HFFc6 (cell line): ENCODE measurements around the gene KRT82. TPM values are rescaled to one million over a fixed set of nuclear protein-coding genes. Genes with fewer than 3 reads are reported as not detected.

Experiments
- DNase-seq: peaks from one replicate; pipeline ENCODE4 v3.0.0-alpha.2; 2018
- H3K27ac Mint-ChIP-seq: 2 replicates; pipeline ENCODE4 v1.8.0; 2020; ENCODE audit warnings: mild to moderate bottlenecking, mixed read lengths
- H3K27me3 Mint-ChIP-seq: 2 replicates; pipeline ENCODE4 v1.8.0; 2021; ENCODE audit warnings: mild to moderate bottlenecking, moderate library complexity, mixed read lengths; ENCODE audit not compliant: insufficient read depth
- H3K36me3 Mint-ChIP-seq: 2 replicates; pipeline ENCODE4 v1.8.0; 2021; ENCODE audit warnings: low read depth, mixed read lengths
- H3K4me1 Mint-ChIP-seq: 2 replicates; pipeline ENCODE4 v1.8.0; 2020; ENCODE audit warnings: low read depth, mixed read lengths
- H3K4me3 Mint-ChIP-seq: 2 replicates; pipeline ENCODE4 v1.8.0; 2020; ENCODE audit warnings: mild to moderate bottlenecking, moderate library complexity, mixed read lengths
- H3K9me3 Mint-ChIP-seq: 2 replicates; pipeline ENCODE4 v1.8.0; 2020; ENCODE audit warnings: mild to moderate bottlenecking, mixed read lengths
- CTCF ChIP-seq: fragments of 200-600 bp; sonication (generic); IDR thresholded peaks from 2 replicates; pipeline ENCODE4 v1.5.0; 2021; ENCODE audit warnings: antibody characterized with exemption, mild to moderate bottlenecking
- total RNA-seq, 6 experiments: library from RNA; stranded (reverse); fragmentation: NEBNext Ultra II Directional; extraction: Animal tissue kit (Norgen Biotek cat#: 25700); gene quantifications; 2 replicates in 1 of 6; 3 replicates in 5 of 6; pipeline ENCODE4 v1.2.3, GENCODE V29; 2021

Gene KRT82
- total RNA-seq, 6 experiments from 2014 or later = not detected

GRCh38 chr12:52418576-52419110 is 12.5 kb upstream of the KRT82 start:
- Mint-ChIP-seq H3K9me3 (no peaks in the 10 kb centered on the region), H3K4me1 (peaks cover 9% of the 10 kb centered on the region), H3K27me3 (peaks cover 34% of the 10 kb centered on the region), H3K4me3 (no peak overlapping the region), H3K27ac (no peak overlapping the region), H3K36me3 (no peaks in the 10 kb centered on the region)
- TF ChIP-seq CTCF = no peak
- no peak for DNase-seq

GRCh38 chr12:52417740-52418139 is 11.6 kb upstream of the KRT82 start:
- H3K27me3 Mint-ChIP-seq = peaks cover 29% of the 10 kb centered on the region
- H3K9me3 Mint-ChIP-seq = no peaks in the 10 kb centered on the region
- no peak for DNase-seq
- H3K4me3 Mint-ChIP-seq = no peak overlapping the region
- H3K4me1 Mint-ChIP-seq = peaks cover 9% of the 10 kb centered on the region
- no peaks in the 10 kb centered on the region for H3K36me3 Mint-ChIP-seq
- TF ChIP-seq CTCF = no peak
- no peak overlapping the region for H3K27ac Mint-ChIP-seq

GRCh38 chr12:52416795-52417194 is 10.7 kb upstream of the KRT82 start:
- Mint-ChIP-seq H3K9me3 (no peaks in the 10 kb centered on the region), H3K4me1 (peaks cover 9% of the 10 kb centered on the region), H3K36me3 (no peaks in the 10 kb centered on the region), H3K4me3 (no peak overlapping the region), H3K27ac (no peak overlapping the region), H3K27me3 (peaks cover 26% of the 10 kb centered on the region)
- no peak for TF ChIP-seq CTCF
- no peak for DNase-seq

GRCh38 chr12:52415870-52416750 is 10.0 kb upstream of the KRT82 start:
- TF ChIP-seq CTCF = no peak
- no peaks in the 10 kb centered on the region for H3K36me3 Mint-ChIP-seq
- peaks cover 9% of the 10 kb centered on the region for H3K4me1 Mint-ChIP-seq
- H3K9me3 Mint-ChIP-seq = no peaks in the 10 kb centered on the region
- no peak overlapping the region for H3K4me3 Mint-ChIP-seq
- H3K27ac Mint-ChIP-seq = no peak overlapping the region
- DNase-seq = peak; percentile 33
- H3K27me3 Mint-ChIP-seq = peaks cover 28% of the 10 kb centered on the region

- no peak for DNase-seq
- H3K4me1 Mint-ChIP-seq = peaks cover 9% of the 10 kb centered on the region
- peaks cover 25% of the 10 kb centered on the region for H3K27me3 Mint-ChIP-seq
- no peak for TF ChIP-seq CTCF
- H3K4me3 Mint-ChIP-seq = no peak overlapping the region
- no peaks in the 10 kb centered on the region for H3K9me3 Mint-ChIP-seq
- H3K27ac Mint-ChIP-seq = no peak overlapping the region
- H3K36me3 Mint-ChIP-seq = no peaks in the 10 kb centered on the region
Measured at GRCh38 chr12:52414936-52415335, 8.8 kb upstream of the KRT82 start.
